Measurements from ENCODE around the gene KRTAP21-1.

DNA sequence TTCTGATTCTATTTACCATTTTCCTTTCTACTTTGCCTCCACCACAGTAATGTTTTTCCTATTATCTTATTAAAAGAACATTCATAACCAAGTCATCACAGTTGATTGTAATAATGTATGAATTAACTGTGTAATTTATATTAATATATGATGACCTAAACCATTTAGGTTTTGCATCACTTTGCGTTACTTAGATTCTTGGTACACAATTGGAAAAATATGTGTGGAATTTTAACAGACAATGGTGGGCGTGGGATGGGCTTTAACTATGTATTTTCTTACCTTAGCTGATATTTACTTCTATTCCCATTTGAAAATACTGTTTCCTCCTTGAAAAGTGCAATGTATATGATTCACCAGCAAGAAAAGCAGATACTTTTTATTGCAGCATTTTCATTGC, 40.3 kb downstream of the KRTAP21-1 start:
- TF ChIP-seq, protein P1, sequence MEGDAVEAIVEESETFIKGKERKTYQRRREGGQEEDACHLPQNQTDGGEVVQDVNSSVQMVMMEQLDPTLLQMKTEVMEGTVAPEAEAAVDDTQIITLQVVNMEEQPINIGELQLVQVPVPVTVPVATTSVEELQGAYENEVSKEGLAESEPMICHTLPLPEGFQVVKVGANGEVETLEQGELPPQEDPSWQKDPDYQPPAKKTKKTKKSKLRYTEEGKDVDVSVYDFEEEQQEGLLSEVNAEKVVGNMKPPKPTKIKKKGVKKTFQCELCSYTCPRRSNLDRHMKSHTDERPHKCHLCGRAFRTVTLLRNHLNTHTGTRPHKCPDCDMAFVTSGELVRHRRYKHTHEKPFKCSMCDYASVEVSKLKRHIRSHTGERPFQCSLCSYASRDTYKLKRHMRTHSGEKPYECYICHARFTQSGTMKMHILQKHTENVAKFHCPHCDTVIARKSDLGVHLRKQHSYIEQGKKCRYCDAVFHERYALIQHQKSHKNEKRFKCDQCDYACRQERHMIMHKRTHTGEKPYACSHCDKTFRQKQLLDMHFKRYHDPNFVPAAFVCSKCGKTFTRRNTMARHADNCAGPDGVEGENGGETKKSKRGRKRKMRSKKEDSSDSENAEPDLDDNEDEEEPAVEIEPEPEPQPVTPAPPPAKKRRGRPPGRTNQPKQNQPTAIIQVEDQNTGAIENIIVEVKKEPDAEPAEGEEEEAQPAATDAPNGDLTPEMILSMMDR (IDR thresholded peaks at IDR 0.05 in 2 of 3, conservative IDR thresholded peaks at IDR 0.05 in 1 of 3; ENCODE audit: insufficient read depth in 2 of 3, low read depth in 1 of 3, low read length in 3 of 3), result no peak
- no peak for TF ChIP-seq STAG1 (CRISPR knock-in tag; IDR thresholded peaks at IDR 0.05; ENCODE audit: borderline replicate concordance)
- no peak for TF ChIP-seq BHLHE40 (IDR thresholded peaks at IDR 0.05; ENCODE audit: low read length)
- TF ChIP-seq TEAD2 (tag; IDR thresholded peaks at IDR 0.05), result no peak
- TF ChIP-seq JUNB (CRISPR knock-in tag; conservative IDR thresholded peaks at IDR 0.05), result no peak
- TF ChIP-seq SIN3B (IDR thresholded peaks at IDR 0.05; ENCODE audit: low read depth), result no peak
- TF ChIP-seq MXI1 (IDR thresholded peaks at IDR 0.05; ENCODE audit: low read depth, low read length), result no peak
- no peak for TF ChIP-seq SAP30 (IDR thresholded peaks at IDR 0.05; ENCODE audit: borderline replicate concordance, insufficient read depth, low read depth, low read length, poor library complexity, severe bottlenecking)
- TF ChIP-seq ZNF217 (CRISPR knock-in tag; IDR thresholded peaks at IDR 0.05), result no peak
- no peak for TF ChIP-seq EP300 (IDR thresholded peaks at IDR 0.05; ENCODE audit: low read length)
- no peak for TF ChIP-seq ZFX (CRISPR knock-in tag; IDR thresholded peaks at IDR 0.05)
